Peyer's patch (tissue), 4 donors: ENCODE data around the gene SAMD10.

Experiments used
- CTCF ChIP-seq, 6 experiments: fragments of 450-650 bp in 4 of 6; fragments of 200-600 bp in 2 of 6; sonication (generic) in 1 of 6; IDR thresholded peaks; one replicate each; pipeline ENCODE4 v1.5.1; 2017 to 2019; ENCODE audit warnings: antibody characterized with exemption in 6 of 6, mild to moderate bottlenecking in 3 of 6, moderate library complexity in 1 of 6
- POLR2A ChIP-seq, 2 donors: fragments of 450-650 bp; IDR thresholded peaks; one replicate each; pipeline ENCODE4 v1.5.1; 2017; ENCODE audit warnings: antibody characterized with exemption in 2 of 2, mild to moderate bottlenecking in 2 of 2, moderate library complexity in 2 of 2

- no peak for TF ChIP-seq CTCF (IDR thresholded peaks at IDR 0.05)
- TF ChIP-seq POLR2A (IDR thresholded peaks at IDR 0.05) = no peak
These were observed 10.3 kb downstream of the SAMD10 start for GRCh38 chr20:63968928-63969760.
